Sciatic nerve (tissue), 2 donors: ENCODE data around the gene STAT5A. TPM values are rescaled to one million over a fixed set of nuclear protein-coding genes. Genes with fewer than 3 reads are reported as not detected.
"Not testable (repeated sequence)": the region's sequence is repeated elsewhere in the genome, so short reads cannot be mapped to it uniquely, and the experiment has no call there.

Experiments
- ATAC-seq: fragments of 200-7000 bp; cut with Tn5 transposase; one replicate; pipeline ENCODE4 v1.9.1; 2020; ENCODE audit warnings: mild to moderate bottlenecking, moderate library complexity
- DNase-seq: peaks from one replicate; pipeline ENCODE4 v3.0.0-alpha.2; 2020; ENCODE audit warnings: low spot score
- intact Hi-C: fragments of 100-400 bp; cut with DNase I; formaldehyde crosslinking; loops from one replicate; pipeline ENCODE4 v1.14.2; 2022
- total RNA-seq: library from RNA; stranded (reverse); fragmentation: NEBNext Ultra II Directional; extraction: Animal tissue kit (Norgen Biotek cat#: 25700); gene quantifications from one replicate; pipeline ENCODE4 v1.2.1, GENCODE V29; 2021
- donor health status: DM: no; HTN: no; CAD: no.
- donor health status: DM: no; HTN: no; CAD: no.

Gene STAT5A
- total RNA-seq, 1 donor from 2014 or later: 55.6 TPM

GRCh38 chr17:42299913-42300312 is 11.6 kb downstream of the STAT5A start:
- ATAC-seq, intact Hi-C loops, DNase-seq: not testable (repeated sequence)

GRCh38 chr17:42301022-42301421 is 12.7 kb downstream of the STAT5A start:
- intact Hi-C loops: no loop called here
- DNase-seq (no peak), ATAC-seq (no peak)

- ATAC-seq (no peak), DNase-seq (no peak)
- intact Hi-C loops: no loop called here
Measured at GRCh38 chr17:42303694-42304093, 15.4 kb downstream of the STAT5A start.

- intact Hi-C loops: loop anchor here (5.0 kb wide), 1 partner anchor 1783 kb away; no protein-coding TSS in a partner anchor
- ATAC-seq (no peak), DNase-seq (no peak)
Measured at GRCh38 chr17:42304187-42305030, 16.1 kb downstream of the STAT5A start.

- not testable (repeated sequence) for DNase-seq, ATAC-seq
- intact Hi-C loops: loop anchor here (5.0 kb wide), 1 partner anchor 1782 kb away; no protein-coding TSS in a partner anchor
Measured at GRCh38 chr17:42305031-42305330, 16.7 kb downstream of the STAT5A start.

GRCh38 chr17:42305543-42306384 is 17.5 kb downstream of the STAT5A start:
- no peak for DNase-seq
- no peak for ATAC-seq
- intact Hi-C loops: loop anchor here (5.0 kb wide), 1 partner anchor 1782 kb away; no protein-coding TSS in a partner anchor

GRCh38 chr17:42306385-42306667 is 18.0 kb downstream of the STAT5A start:
- DNase-seq: no peak
- ATAC-seq: no peak
- intact Hi-C loops: loop anchor here (5.0 kb wide), 1 partner anchor 1781 kb away; no protein-coding TSS in a partner anchor

- intact Hi-C loops: loop anchor here (5.0 kb wide), 1 partner anchor 1780 kb away; no protein-coding TSS in a partner anchor
- ATAC-seq: no peak
- DNase-seq: no peak
Measured at GRCh38 chr17:42307362-42307927, 19.1 kb downstream of the STAT5A start.

- DNase-seq (no peak), ATAC-seq (no peak)
- intact Hi-C loops: loop anchor here (5.0 kb wide), 1 partner anchor 1779 kb away; no protein-coding TSS in a partner anchor
Measured at GRCh38 chr17:42308446-42308845, 20.1 kb downstream of the STAT5A start.

GRCh38 chr17:42309142-42309541 is 20.8 kb downstream of the STAT5A start:
- intact Hi-C loops: loop anchor here (5.0 kb wide), 1 partner anchor 1778 kb away; no protein-coding TSS in a partner anchor
- ATAC-seq: no peak
- no peak for DNase-seq

GRCh38 chr17:42309986-42310786 is 21.9 kb downstream of the STAT5A start:
- ATAC-seq: no peak
- intact Hi-C loops: loop anchor here (5.0 kb wide), 1 partner anchor 1777 kb away; no protein-coding TSS in a partner anchor
- DNase-seq: no peak

GRCh38 chr17:42310787-42311215 is 22.5 kb downstream of the STAT5A start:
- ATAC-seq: no peak
- intact Hi-C loops: no loop called here
- DNase-seq: no peak

- peak; percentile 94 for DNase-seq
- intact Hi-C loops: no loop called here
- peak; percentile 97 for ATAC-seq
Measured at GRCh38 chr17:42311240-42312034, 23.1 kb downstream of the STAT5A start.

- no peak for DNase-seq
- no peak for ATAC-seq
- intact Hi-C loops: no loop called here
Measured at GRCh38 chr17:42312035-42312284, 23.7 kb downstream of the STAT5A start.

GRCh38 chr17:42312285-42313130 is 24.2 kb downstream of the STAT5A start:
- DNase-seq (peak; percentile 93), ATAC-seq (peak; percentile 88)
- intact Hi-C loops: no loop called here

GRCh38 chr17:42313389-42313772 is 25.1 kb downstream of the STAT5A start:
- no peak for DNase-seq
- intact Hi-C loops: no loop called here
- ATAC-seq: no peak

- no peak for DNase-seq
- ATAC-seq: no peak
- intact Hi-C loops: no loop called here
Measured at GRCh38 chr17:42313773-42314566, 25.7 kb downstream of the STAT5A start.
